ENCODE data around the gene SMIM30.
A peak's percentile ranks its signal among the peaks of the same experiment; 100 is the strongest.
"Not testable (repeated sequence)": the region's sequence is repeated elsewhere in the genome, so short reads cannot be mapped to it uniquely, and the experiment has no call there.

SMIM30 gene, protein sequence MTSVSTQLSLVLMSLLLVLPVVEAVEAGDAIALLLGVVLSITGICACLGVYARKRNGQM

DNA sequence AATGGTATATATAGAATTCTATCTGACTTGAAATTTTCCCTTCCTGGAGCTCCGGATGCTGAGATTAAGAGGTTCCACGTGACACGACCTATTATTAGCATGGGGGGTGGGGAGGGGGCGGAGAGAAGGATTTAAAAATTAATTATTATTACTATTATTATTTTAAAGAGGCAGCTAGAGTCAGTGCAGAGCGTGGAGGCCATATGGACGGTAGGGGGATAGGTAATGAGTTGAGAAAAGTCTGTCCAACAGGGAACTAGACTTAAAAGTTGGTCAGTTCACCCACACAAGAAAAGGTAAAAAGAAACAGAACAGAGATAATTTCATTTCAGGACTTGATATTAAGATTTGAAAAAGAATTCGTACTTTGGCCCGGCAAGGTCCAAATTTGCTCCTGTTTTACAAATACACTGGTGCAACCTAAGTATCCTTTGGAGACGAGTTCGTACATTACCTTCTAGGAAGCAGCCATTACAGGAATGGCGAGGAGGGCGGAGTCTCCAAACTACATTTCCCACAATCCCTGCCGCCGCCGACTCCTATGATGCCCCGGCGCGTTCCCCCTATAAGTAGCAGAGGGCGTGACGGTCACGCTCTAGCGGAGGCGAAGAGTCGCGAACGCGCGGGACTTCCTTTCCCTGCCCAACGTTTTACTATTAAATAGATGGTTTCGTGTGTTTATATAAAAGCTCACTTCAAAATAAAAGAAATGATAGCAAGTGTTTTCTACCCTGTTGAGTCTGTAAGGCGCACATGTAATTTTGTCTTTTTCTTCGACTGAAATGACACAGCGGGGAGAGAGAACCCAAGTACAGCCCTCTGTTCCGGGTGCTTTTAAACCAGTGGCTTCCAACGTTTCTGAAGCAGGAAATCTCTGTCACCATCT lies at the start of gene SMIM30:
Gene SMIM30 (minus strand): TSS at position 481 of the 886 bp plus-strand sequence. CDS start 976 bp downstream, outside the sequence.
- peak; percentile 95 for DNase-seq

DNA sequence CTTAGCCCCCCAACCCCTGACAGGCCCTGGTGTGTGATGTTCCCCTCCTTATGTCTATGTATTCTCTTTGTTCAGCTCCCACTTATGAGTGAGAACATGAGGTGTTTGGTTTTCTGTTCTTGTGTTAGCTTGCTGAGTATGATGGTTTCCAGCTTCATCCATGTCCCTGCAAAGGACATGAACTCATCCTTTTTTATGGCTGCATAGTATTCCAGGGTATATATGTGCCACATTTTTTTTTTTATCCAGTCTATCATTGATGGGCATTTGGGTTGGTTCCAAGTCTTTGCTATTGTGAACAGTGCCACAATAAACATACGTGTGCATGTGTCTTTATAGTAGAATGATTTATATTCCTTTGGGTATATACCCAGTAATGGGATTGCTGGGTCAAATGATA lies 47.8 kb upstream of the SMIM30 start:
- not testable (repeated sequence) for DNase-seq

DNA sequence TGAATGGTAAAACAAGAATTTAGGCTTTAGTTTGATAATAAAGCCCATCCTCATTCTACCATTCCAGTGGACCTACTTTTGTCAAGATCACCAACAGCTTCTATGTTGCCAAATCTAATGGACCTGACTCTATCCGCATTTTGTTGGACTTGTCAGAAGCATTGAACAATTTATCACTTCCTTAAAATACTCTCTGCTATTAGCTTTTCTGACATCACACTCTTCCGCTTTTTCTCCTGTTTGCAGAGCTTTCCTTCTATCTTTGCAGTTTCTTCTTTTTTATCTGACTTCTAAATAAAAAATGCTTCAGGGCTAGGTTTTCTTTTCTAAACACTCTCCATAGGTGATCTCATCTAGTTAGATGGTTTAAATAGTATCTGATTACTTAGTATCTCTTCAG lies 42.7 kb upstream of the SMIM30 start:
- no peak for DNase-seq

DNA sequence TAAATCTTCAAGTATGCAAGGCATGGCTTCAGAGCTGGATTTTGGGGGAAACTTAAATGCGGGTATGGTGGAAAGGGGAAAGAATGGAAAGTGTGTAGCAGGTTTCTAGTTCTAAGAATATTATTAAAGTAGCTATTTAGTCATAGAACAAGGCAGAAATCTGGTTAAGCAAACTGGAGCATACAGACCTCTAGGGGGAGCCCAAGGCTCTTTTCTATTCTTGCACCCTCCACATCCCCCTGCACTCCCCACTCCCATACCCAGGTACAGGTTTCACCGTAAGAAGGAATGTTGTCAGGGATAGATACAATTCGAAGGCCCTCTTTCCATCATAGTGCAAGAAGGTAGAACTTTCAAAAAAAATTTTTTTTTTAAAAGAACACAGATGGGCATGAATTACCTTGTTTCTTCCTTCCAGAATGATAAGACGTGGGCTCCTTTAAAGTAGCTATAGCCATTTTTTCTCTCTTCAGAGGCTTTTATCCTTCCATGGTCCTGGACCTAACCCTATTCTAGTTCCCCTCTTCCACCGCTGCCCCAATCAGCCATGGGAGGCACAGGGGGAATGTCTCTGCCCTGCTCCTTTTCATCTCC lies 41.5 kb upstream of the SMIM30 start:
- peak; percentile 85 for DNase-seq

DNA sequence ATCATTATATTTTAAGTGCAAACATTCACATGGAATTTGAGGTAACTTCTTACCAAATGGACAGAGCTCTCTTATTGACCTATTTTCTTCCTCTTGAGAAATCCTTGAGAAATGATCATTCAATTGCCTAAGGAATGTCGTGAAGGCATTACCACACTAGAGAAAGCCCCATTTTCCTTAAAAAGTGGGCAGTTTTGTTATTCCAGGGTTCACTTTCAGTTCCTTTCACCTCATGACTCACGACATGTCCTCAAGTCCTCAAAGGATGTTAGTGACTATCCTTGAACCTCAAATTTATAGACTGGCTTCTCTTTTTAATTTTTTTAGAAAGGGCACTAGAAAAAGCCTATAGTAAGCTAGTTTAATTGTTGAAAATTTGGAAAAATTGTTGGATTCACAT lies 40.4 kb upstream of the SMIM30 start:
- DNase-seq: no peak

DNA sequence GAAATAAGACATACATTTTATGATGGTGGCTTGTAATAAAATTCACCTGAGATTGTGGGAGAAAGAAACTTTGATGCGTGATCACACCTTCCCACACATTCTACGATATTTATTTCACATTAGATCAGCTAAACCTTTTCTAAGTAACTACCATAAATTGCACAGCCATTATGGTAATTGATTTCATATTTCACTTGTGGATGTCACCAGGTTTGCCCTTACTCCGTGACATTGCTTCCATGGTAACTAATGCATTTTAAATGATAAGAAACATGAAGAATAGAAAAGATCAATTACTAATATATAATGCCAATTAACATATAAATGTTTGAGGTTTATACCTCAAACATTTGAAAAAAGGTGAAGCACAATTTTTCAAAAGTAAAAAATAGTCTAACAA lies 35.8 kb upstream of the SMIM30 start:
- no peak for DNase-seq

DNA sequence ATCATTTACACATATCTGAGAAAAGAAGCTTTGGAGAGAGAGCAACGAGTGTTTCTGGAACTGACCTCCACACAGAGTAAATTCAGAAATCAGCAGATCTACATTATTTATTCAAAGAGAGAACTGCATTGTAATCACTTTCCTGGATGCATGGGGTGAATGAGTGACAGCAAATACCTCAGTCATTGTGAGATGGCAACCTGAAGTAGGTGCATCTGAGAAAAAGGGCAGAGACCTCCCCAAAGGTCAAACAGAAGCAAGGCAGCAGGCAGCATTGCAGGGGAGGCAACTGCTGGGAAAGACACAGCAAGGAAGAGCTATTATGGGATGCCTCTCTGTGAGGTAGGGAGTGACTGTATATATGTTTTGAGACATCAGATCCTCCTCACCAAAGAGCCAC lies 26.5 kb upstream of the SMIM30 start:
- DNase-seq: no peak

DNA sequence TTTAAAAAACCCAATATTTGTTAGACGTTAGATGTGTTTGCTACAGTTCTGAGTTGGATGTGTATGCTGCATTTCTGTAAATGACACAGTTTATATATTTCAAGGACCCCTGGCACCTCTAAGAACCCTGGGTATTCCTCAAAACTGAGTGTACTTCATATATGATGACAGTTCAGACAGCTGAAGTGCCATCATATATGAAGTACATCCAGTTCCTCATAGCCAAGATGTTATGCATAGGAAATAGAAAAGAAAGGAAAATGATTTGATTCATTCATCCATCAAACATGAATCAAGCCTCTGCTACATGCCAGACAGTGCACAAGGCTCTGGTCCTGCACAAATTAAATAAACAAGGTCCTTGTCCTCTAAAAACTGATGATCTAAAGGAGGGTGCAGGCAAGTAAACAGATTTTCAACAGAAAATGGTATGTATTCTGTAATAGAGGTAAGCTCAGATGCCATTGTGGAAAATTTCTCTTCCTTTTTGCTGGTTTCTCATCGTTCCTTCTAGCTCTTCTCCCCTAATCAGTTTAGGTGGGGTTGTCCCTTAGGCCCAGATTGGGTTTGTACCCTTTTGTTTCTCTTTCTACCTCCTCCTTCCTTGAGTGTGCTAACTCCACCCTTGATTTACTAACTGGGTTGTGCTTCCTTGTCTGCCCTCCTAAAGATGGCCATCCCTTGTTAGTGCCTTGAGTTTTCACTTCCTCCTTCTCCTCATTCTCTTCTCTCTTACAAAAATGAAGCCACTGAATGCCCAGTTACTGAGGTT lies 25.3 kb upstream of the SMIM30 start:
- DNase-seq: no peak

DNA sequence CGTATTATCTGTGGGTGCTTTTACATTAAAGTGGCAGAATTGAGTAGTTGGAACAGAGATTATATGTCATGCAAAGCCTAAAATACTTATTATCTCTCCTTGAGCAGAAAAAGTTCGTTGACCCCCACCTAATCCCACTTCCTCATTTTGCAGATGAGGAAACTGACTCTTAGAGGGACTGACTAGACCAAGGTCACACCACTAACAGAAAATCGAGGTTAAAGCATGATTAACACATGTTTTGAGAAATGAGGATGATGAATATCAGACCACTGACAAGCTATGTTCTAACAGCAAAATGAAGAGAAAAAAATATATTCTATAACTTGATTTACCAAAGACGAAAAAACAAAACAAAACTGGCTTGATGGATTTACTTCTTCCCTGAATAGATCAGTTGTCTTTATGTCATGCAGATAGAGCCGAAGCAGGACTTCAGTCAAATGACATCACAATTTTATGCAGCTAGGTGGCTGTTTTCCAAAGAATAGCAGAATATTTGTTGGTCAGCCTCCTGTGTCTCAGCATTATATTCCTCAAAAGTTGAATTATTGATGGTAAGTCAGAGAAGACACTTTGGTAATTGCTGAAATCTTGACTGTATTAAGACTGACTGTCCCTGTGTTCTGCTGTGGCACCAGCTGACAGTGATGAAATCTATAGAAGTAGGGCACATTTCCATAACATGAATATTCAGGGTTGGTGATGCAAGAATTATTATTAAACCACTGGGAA lies 24.2 kb upstream of the SMIM30 start:
- no peak for DNase-seq

DNA sequence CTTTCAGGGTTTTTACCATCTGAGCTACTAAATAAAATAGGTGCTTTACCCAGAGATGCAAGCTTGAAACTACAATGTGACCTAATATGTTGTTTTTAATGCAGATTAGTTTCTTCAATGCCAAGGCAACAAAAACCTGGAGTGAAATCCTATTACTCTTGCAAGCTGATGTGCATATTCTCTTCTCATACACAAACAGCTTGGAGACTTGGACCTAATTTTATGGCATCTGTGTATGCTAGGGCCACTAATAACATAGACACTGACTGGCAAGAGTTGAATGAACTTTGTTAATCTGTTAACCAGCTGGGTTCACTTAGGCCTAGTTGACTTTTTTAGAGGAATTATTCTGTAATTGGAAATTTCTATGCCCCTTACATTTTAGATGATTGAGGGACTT lies 23.4 kb upstream of the SMIM30 start:
- no peak for DNase-seq

DNA sequence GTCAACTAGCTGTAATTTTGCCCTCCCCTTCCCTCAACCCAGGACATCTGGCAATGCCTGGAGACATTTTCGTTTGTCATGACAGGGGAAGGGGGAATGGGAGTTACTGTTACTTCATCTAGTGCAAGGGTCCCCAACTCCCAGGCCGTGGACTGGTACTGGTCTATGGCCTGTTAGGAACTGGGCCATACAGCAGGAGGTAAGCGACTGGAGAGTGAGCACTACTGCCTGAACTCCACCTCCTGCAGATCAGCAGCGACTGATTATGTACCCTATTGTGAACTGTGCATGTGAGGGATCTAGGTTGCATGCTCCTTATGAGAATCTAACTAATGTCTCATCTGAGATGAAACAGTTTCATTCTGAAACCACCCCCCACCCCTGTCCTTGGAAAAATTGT lies 22.6 kb upstream of the SMIM30 start:
- DNase-seq: no peak

DNA sequence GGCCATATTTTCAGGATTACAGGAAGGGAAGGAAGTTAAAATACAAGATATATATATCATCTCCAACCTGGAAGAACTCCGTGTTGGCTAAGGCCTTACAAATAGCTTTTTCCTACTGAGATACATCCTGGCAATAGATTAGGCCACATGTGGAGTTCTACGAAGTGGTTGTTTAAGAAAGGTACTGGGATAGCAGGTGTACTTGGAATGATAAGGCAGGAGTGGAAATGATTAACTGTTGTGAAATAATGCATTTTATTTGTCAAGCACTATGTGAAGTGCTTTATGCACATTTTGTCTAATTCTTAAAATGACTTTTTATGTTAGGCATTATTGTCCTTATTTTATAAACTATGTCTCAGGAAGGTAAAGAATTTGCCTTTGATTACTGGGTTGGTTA lies 18.9 kb upstream of the SMIM30 start:
- no peak for DNase-seq

DNA sequence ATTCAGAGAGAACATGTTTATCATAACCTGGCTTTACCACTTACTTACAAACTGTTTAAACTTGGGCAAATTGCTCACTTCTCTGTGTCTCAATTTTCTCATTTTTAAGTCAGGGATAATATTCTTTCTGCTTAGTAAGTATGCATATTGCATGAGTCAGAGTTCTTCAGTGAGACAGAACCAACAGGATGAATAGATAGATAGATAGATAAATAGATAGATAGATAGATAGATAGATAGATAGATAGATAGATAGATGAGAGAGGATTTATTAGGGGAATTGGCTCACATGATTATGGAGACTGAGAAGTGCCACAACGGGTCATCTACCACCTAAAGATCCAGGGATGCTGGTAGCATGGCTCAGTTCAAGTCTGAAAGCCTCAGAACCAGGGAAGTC lies 15.7 kb upstream of the SMIM30 start:
- no peak for DNase-seq

DNA sequence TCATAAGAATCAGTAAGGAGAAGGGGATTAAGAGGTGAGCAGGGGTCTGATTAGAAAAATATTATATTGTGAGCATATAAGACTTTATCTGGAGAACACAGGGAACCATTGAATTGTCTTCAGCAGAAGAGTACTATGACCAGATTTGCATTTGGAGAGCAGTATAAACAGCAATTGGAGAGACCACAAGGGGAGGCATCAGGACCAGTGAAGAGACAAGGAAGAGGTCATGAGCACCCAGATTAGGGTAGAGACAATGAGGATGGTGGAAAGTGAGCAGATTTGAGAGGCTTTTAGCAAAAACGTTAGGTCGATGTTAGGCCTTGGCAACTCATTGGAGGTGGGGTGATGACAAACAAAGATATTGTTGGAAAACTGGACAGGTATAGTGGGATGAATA lies 13.0 kb upstream of the SMIM30 start:
- DNase-seq: no peak

DNA sequence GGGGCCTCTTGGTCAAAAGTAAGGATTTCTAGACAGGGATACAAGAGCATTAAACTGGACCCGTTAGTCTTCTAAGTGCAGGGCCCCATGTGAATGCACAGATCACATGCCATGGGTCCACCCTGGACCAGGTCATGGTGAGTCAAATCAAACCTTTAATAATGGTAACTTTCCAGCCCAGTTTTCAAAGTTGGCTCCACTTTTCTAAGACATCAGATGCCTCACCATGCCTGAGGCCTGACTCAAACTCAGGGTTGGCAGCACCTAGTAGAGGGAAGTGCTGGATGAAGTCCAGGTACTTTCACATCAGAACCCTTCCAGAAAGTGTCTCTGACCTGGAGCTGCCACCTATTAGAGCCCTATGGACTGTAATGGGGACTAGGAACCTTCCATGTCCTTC lies 9.7 kb upstream of the SMIM30 start:
- DNase-seq: no peak

DNA sequence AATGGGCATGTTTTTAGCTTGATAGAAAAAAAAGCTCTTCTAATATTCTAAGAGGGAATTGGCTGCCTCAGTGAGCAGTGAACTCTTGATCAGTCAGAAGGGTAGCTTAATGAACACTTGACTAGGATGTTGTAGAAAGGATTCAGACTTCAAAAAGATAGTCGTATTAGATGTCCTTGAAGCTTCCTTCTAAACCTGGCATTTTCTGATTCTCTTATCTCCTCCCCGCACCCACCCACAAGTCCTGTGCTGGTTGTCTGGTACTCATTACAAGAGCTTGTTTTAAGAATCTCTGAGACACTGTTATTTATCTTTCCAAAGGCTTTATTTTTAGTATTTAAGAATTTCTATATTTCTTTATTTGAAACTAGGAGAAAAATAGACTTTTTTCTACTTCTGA lies 7.4 kb upstream of the SMIM30 start:
- no peak for DNase-seq

DNA sequence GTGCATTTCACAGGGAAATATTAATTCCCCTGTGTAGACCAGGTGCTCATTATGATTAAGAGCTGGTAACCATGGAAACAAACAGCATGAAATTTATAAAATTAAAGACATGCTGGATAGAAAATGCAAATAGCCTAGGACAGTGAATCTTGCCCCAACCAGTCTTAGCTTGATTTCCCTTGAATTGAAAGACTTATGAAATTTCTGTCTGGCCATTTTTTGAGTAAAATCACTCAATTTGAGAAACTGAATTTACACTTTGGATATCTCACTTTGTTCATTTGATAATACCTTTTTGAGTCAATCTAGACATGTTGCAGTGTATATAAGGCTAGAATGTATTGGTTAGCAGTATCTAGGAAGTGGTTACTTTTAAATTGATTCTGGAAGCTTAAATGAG lies 4.4 kb upstream of the SMIM30 start:
- no peak for DNase-seq

DNA sequence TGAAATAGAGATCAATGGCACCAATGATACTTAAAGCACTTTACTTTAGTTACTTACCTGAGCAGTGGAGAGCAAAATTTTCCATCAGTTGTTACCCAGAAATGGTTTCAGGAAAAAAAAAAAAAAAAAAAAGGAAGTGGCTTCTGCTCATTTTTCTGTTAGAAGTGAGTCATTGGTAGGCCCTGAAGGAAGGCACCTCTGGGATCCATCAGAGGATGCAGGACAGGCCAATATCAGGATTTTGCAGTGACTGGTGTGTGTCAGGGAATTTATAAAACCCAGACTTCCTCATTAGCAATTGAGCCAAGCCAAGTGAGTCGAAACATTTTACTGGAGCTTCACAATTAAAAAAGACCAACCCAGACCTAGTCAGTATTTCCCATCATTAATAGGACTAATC lies 2.3 kb upstream of the SMIM30 start:
- no peak for DNase-seq

DNA sequence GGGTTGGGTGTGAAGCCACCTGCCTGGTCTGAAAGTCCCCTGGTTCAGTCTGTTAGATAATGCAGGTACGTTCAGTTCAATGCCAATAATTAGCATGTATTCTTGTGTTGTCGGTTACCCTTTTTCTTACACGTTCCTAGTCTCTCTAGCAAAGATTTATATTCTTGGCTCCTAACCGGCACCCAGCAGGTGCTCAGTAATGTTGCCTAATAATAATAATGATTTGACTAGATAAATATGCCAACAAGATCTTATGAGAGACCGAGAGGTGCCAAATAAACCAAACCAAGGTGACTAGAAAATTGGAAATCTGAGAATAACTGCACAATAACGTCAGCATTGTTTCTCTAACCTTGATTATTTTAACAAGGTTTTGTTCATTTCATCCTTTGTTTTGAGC lies 1.1 kb upstream of the SMIM30 start:
- DNase-seq: no peak

DNA sequence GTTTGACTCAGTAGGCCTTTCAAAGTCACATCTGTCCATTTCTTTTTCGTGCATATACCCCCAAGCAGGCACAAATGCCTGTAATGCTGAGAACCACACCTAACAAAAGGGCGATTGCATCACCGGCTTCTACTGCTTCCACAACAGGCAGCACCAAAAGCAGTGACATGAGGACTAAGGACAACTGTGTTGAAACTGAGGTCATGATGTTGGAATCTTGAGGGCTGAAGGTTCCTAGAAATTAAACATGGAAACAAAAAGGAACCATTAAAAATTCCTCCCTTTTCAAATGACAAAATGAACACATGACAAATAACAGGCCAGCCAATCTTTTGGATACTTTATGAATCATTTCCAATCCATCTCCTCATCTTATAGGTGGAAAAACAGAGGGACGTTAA lies 980 bp downstream of the SMIM30 start:
- not testable (repeated sequence) for DNase-seq

DNA sequence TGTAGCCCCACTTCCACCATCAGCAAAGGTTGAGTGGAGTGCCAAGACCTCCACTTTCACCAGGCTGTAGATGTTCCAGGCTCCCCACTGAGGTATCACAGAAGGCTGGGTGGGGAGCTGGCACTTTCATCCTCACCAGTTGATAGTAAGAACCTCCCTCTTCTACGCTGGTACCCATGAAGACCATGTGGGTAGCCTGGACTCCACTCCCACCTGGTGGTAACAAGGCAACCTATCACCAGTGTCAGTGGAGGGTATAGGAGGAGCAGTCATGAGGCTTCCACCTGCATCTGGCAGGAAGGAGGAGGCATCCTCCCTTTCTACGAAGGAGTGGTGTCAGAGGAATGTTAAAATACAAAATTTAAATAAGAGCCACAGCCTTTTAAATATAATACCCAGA lies 4.4 kb downstream of the SMIM30 start:
- DNase-seq: peak; percentile 36

DNA sequence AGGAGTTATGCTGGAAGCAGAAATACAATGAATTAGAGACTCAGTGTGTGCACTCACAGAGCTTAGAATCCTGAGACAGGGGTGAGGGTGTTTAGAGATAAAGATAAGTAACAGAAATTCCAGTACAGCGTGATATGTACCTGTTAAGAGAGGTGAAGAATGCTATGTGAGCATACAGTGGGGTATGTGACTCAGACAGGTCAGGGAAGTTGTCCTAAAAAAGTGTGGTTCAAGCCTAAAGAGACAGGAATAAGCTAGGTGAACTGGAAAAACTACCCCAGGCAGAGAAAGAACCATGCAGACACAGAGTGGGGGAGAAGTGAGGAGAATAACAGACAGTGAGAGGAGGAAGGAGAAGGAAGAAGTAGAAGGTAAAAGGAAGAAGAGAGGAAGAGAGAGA lies 8.6 kb downstream of the SMIM30 start:
- no peak for DNase-seq

DNA sequence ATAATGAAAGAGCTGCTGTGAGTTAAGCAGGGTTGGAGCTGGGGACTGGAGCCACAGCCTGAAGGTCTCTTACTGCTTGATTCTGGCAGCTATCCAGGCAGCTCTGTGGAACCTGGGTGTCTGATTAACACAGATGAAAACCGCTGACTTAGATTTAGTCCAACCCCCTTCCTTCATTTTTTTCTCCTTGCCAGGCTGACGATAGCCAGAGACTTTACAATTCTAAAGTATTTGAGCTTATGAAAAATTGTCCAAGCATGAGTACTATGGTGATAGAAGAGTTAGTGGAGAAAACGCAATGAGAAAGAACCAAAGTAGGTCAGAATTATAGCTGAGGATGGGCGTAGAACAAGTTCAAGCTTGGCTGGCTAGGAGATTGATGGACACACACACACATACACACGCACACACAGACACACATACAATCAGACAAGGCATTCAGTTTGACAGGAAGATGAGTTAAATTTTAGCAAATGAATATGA lies 18.2 kb downstream of the SMIM30 start:
- DNase-seq: no peak
